Astrocyte (in vitro differentiated cells and primary cell): ENCODE results near the gene DYNC1LI2.

ENCODE experiments used
- CTCF ChIP-seq: IDR thresholded peaks from 2 replicates; pipeline ENCODE4 v1.5.1; 2011; ENCODE audit warnings: low read depth, mild to moderate bottlenecking, inconsistent platforms, low read length, moderate library complexity; ENCODE audit not compliant: insufficient read depth
- EZH2 ChIP-seq: IDR thresholded peaks from 2 replicates; pipeline ENCODE4 v1.6.1; 2012; ENCODE audit warnings: mild to moderate bottlenecking, low read length, inconsistent platforms; ENCODE audit not compliant: insufficient read depth

GRCh38 chr16:66751053-66751302 lies 431 bp downstream of the DYNC1LI2 start:
- TF ChIP-seq EZH2 (no peak), CTCF (no peak)
